Measurements from ENCODE around the gene ANKRD7. TPM values are rescaled to one million over a fixed set of nuclear protein-coding genes. Genes with fewer than 3 reads are reported as not detected.

ANKRD7 gene, protein sequence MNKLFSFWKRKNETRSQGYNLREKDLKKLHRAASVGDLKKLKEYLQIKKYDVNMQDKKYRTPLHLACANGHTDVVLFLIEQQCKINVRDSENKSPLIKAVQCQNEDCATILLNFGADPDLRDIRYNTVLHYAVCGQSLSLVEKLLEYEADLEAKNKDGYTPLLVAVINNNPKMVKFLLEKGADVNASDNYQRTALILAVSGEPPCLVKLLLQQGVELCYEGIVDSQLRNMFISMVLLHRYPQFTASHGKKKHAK
- under 1 TPM; 0.47 to 0.66 TPM for total RNA-seq

DNA sequence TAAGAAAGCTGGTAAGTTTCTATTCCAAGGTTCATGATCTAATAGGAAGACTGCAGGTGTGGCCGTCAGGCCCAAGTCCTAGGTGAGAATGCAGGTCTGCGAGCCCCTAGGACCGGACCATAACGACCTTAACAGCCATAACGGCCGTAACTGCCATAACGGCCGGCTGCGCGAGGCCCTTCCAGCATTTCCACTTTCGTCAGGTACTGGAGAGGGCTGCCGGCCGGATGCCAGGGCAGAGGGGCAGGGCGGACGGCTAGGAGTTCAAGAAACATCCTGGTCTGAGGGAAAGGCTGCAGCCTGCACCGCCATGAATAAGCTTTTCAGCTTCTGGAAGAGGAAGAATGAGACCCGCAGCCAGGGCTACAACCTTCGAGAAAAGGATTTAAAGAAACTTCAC lies at the start of gene ANKRD7:
TSS of gene ANKRD7 (plus strand) at position 184 of the 400 bp plus-strand sequence. CDS start at position 311, 127 bp downstream.
- H3K36me3 Mint-ChIP-seq (ENCODE audit: low read depth), result no peaks in the 10 kb centered on the region
- ATAC-seq (no peak), DNase-seq (no peak)
- no peaks in the 10 kb centered on the region for H3K4me1 Mint-ChIP-seq (ENCODE audit: low read depth)
- no peak within 1 kb of the TSS for H3K4me3 Mint-ChIP-seq
- H3K27me3 Mint-ChIP-seq (ENCODE audit: low read depth), result peaks cover 6% of the 10 kb centered on the region
- CTCF ChIA-PET, result no interaction called here
- H3K9me3 Mint-ChIP-seq (ENCODE audit: insufficient read depth), result no peaks in the 10 kb centered on the region
- POLR2A ChIA-PET, result no interaction called here
- H3K27ac Mint-ChIP-seq, result no peak within 1 kb of the TSS

DNA sequence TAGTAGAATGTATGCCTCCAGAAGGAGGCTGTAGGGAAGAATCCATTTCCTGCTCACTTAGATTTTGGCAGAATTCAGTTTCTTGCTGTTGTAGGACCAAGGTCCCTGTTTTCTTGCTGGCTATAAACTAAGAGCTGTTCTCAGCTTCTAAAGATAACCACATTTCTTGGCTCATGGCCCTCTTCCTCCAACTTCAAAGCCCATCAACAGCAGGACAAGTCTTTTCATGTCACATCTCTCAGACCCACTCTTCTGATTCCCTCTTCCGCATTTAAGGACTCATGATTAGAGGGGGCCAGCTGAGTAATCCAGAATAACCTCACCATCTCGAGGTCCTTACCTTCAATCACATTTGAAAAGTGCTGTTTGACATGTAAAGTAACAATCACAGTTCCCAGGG lies 48.8 kb upstream of the ANKRD7 start:
- ChIA-PET POLR2A (no interaction called here), CTCF (no interaction called here)
- H3K27me3 Mint-ChIP-seq (ENCODE audit: low read depth), result peaks cover 16% of the 10 kb centered on the region
- H3K4me1 Mint-ChIP-seq (ENCODE audit: low read depth), result no peaks in the 10 kb centered on the region
- DNase-seq, result no peak
- H3K36me3 Mint-ChIP-seq (ENCODE audit: low read depth), result no peaks in the 10 kb centered on the region
- no peaks in the 10 kb centered on the region for H3K9me3 Mint-ChIP-seq (ENCODE audit: insufficient read depth)
- H3K27ac Mint-ChIP-seq, result no peak overlapping the region
- H3K4me3 Mint-ChIP-seq, result no peak overlapping the region
- ATAC-seq, result no peak

DNA sequence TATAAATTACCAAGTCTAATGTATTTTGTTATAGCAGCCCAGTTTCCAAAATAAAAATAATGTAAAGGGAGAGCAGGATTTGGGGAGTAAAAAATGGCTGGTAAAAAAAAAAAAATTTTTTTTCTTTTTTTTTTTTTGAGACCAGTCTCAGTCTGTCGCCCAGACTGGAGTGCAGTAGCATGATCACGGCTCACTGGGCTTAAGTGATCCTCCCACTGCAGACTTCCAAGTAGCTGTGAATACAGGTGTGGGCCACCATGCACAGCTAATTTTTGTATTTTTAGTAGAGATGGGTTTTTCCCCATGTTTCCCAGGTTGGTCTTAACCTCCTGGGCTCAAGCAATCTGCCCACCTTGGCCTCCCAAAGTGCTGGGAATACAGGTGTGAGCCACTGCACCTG lies 45.3 kb upstream of the ANKRD7 start:
- no peak for ATAC-seq
- Mint-ChIP-seq H3K27me3 (ENCODE audit: low read depth) (peaks cover 9% of the 10 kb centered on the region), H3K4me1 (ENCODE audit: low read depth) (peaks cover 8% of the 10 kb centered on the region), H3K9me3 (ENCODE audit: insufficient read depth) (no peaks in the 10 kb centered on the region), H3K27ac (no peak overlapping the region), H3K36me3 (ENCODE audit: low read depth) (peaks cover 7% of the 10 kb centered on the region), H3K4me3 (no peak overlapping the region)
- no peak for DNase-seq
- ChIA-PET CTCF (no interaction called here), POLR2A (no interaction called here)

DNA sequence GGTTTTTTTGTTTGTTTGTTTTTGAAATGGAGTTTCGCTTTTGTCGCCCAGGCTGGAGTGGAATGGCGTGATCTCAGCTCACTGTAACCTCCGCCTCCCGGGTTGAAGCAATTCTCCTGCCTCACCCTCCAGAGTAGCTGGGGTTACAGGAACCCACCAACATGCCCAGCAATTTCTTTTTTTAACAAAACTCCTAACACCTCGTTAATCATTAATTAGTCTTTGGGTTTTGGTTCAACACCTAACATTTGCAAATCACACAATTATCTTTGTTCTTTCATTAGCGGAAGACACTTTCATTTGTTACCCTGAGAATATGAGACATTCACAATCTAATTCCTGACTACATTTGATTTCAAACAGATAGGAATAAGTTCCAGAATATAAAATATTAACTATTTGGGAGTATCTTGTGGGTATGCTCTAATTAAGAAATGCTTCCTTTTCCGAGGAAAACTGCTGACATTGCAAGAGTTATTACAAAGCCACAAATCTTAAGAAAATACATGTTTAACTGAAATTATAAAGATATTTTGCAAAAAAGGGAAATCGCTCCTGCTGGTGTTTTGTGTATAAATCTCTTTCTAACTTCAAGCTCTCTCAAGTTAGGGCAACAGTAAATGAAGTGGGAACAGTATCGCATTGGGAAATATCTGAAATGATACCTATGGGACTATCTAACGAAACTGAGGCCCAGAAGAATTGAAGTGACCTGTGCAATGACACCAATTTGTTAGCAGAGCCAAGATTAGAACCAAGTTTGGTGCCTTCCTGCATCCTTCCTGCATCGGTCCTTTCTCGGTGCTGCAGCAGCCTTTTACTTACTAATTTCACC lies 41.7 kb upstream of the ANKRD7 start:
- no peaks in the 10 kb centered on the region for H3K27me3 Mint-ChIP-seq (ENCODE audit: low read depth)
- peak overlapping the region; percentile 93 for H3K4me3 Mint-ChIP-seq
- DNase-seq (no peak), ATAC-seq (no peak)
- peaks cover 30% of the 10 kb centered on the region for H3K4me1 Mint-ChIP-seq (ENCODE audit: low read depth)
- no peaks in the 10 kb centered on the region for H3K9me3 Mint-ChIP-seq (ENCODE audit: insufficient read depth)
- ChIA-PET CTCF (no interaction called here), POLR2A (no interaction called here)
- H3K27ac Mint-ChIP-seq, result peak overlapping the region; percentile 98
- peaks cover 34% of the 10 kb centered on the region for H3K36me3 Mint-ChIP-seq (ENCODE audit: low read depth)

DNA sequence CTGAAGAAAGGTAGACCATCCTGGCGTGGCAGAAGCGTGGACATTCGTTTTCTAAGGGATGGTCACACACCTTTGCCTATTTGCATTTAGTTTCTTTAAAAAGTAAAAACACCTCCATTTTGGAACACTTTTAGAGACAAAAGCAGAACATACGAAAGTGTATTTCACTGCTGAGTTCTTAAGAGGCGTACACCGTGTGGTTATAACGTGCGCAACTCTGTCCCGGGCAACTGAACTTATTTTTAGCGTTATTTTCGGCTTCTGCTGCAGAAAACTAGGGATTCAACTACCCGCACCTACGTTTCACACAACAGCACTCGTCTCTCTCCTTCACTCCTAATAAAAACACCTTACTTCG lies 41.1 kb upstream of the ANKRD7 start:
- peak overlapping the region; percentile 98 for H3K27ac Mint-ChIP-seq
- H3K9me3 Mint-ChIP-seq (ENCODE audit: insufficient read depth), result no peaks in the 10 kb centered on the region
- CTCF ChIA-PET, result no interaction called here
- peak overlapping the region; percentile 93 for H3K4me3 Mint-ChIP-seq
- DNase-seq (no peak), ATAC-seq (peak; percentile 11)
- H3K36me3 Mint-ChIP-seq (ENCODE audit: low read depth), result peaks cover 40% of the 10 kb centered on the region
- peaks cover 32% of the 10 kb centered on the region for H3K4me1 Mint-ChIP-seq (ENCODE audit: low read depth)
- H3K27me3 Mint-ChIP-seq (ENCODE audit: low read depth), result no peaks in the 10 kb centered on the region
- POLR2A ChIA-PET, result no interaction called here

DNA sequence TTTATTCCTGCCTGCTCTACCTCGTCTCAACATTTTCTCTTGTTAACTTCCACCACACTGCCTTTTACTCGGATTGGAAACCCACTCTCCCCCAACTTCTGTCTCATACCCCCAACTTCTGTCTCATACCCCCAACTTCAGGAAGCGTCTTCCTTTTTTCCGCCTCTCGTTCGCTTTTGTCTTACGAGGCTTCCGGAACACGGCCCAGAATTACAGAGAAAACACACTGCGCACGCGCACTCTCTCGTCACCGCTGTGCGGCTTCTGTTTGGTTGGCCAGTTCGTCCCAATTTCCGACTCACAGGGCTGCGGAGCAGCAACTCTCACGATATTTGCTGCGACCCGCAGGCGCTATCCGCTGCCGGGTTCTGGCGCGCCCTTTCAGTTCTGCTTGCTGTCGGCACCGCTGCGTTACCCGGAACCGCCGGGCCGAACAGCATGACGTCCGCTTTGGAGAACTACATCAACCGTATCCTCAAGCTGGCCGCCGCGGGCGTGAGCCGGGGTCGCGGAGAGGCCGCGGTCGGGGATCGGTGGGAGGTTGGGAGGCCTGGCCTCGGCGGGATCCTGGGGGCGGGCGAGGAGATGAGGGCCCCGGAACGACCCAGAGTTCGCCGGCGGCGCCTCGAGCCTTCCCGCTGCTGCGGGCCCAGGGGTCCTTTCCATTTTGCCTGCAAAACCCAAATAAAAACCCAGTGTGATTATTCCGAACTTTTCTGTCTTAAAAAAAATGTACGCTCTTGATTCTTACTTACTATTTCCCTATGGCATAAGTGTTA lies 40.5 kb upstream of the ANKRD7 start, which contains the start of gene LSM8:
TSS of gene LSM8 (plus strand) at position 379 of the 779 bp plus-strand sequence. CDS start at position 439, 60 bp downstream.
- POLR2A ChIA-PET, result interaction anchor here (0.8 to 1.4 kb wide), 4 partner anchors 14 to 451 kb away, joined by 3 read pairs; no protein-coding TSS in a partner anchor
- Mint-ChIP-seq H3K27me3 (ENCODE audit: low read depth) (no peaks in the 10 kb centered on the region), H3K4me1 (ENCODE audit: low read depth) (peaks cover 32% of the 10 kb centered on the region), H3K36me3 (ENCODE audit: low read depth) (peaks cover 42% of the 10 kb centered on the region), H3K27ac (peak within 1 kb of the TSS; percentile 98), H3K4me3 (peak within 1 kb of the TSS; percentile 93), H3K9me3 (ENCODE audit: insufficient read depth) (no peaks in the 10 kb centered on the region)
- peak; percentile 98 for DNase-seq
- CTCF ChIA-PET, result interaction anchor here (2.5 kb wide), 1 partner anchor 11 kb away, joined by 7 read pairs; no protein-coding TSS in a partner anchor
- peak; percentile 99 for ATAC-seq

DNA sequence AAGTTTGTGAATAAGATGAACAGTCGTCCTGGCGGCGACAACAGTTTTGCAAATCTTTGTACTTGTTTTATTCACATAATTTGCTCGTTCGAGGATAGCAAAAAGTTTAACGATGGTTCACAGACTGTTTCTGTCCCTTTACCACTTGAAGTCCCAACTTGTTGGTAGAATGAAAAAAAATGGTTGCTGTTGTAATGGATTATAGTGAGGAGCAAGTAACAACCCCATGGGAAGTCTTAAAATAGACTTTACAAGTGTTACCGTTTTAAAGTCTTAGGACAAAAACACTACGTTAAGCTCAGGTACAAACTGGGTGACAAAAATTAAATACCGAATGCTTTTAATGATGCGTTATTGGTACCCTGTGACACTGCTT lies 40.0 kb upstream of the ANKRD7 start:
- H3K27me3 Mint-ChIP-seq (ENCODE audit: low read depth), result no peaks in the 10 kb centered on the region
- H3K9me3 Mint-ChIP-seq (ENCODE audit: insufficient read depth), result no peaks in the 10 kb centered on the region
- DNase-seq (no peak), ATAC-seq (no peak)
- ChIA-PET CTCF (interaction anchor here (1.8 to 2.5 kb wide), 2 partner anchors 11 to 13 kb away, joined by 6 to 7 read pairs; no protein-coding TSS in a partner anchor), POLR2A (interaction anchor here (0.8 to 1.4 kb wide), 4 partner anchors 14 to 452 kb away, joined by 3 read pairs; no protein-coding TSS in a partner anchor)
- H3K27ac Mint-ChIP-seq, result peak overlapping the region; percentile 98
- H3K36me3 Mint-ChIP-seq (ENCODE audit: low read depth), result peaks cover 44% of the 10 kb centered on the region
- H3K4me3 Mint-ChIP-seq, result peak overlapping the region; percentile 93
- H3K4me1 Mint-ChIP-seq (ENCODE audit: low read depth), result peaks cover 32% of the 10 kb centered on the region

DNA sequence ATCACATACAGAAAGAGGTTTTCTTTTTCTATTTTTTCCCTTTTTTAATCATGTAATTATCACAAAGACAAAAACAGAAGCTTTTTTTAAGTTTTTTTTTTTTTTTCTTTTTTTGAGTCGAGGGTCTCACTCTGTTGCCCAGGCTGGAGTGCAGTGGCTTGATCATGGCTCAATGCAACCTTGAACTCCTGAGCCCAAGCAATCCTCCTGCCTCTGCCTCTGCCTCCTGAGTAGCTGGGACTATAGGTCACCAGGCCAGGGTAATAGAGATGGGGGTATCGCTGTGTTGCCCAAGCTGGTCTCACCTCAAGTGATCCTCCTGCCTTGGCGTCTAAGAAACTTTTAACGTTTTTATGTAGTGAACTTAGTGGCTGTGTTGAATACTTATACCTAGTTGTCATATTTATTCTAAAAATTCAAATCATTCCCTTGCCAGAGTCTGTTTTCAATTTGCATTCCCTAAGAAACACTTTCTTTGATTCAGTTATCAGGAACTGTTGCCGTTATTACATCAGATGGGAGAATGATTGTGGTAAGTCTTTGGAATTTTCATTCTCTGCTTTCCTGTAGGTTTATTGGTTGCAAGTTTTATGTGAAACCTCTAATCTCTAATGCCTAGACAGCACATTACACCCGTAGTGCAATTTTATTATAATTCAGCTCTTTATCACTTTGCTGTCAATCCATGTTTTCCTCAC lies 39.2 kb upstream of the ANKRD7 start:
- DNase-seq (no peak), ATAC-seq (no peak)
- ChIA-PET CTCF (interaction anchor here (1.8 to 2.5 kb wide), 2 partner anchors 10 to 12 kb away, joined by 6 to 7 read pairs; no protein-coding TSS in a partner anchor), POLR2A (interaction anchor here (1.1 to 1.4 kb wide), 3 partner anchors 13 to 30 kb away, joined by 3 read pairs; no protein-coding TSS in a partner anchor)
- Mint-ChIP-seq H3K4me3 (peak overlapping the region; percentile 93), H3K36me3 (ENCODE audit: low read depth) (peaks cover 48% of the 10 kb centered on the region), H3K27me3 (ENCODE audit: low read depth) (no peaks in the 10 kb centered on the region), H3K4me1 (ENCODE audit: low read depth) (peaks cover 34% of the 10 kb centered on the region), H3K9me3 (ENCODE audit: insufficient read depth) (no peaks in the 10 kb centered on the region), H3K27ac (peak overlapping the region; percentile 60)

DNA sequence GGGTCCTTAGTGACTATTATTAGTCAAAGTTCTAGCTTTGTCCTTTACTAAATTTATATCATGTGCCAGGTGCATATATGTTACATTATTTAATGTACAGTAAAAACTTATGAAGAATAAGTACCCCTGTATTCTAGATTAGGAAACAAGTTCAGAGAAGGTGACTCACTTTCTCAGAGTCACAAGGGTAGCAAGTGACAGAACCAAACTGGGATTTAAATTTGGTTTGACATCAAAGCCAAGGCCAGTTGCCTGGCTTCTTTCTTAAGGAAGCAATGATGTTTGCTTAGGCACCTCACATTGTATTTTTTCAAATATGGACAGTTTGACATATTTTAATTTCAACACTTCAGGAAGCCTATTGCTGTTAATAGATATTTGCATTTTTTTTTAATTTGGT lies 38.0 kb upstream of the ANKRD7 start:
- H3K36me3 Mint-ChIP-seq (ENCODE audit: low read depth), result peaks cover 52% of the 10 kb centered on the region
- DNase-seq (no peak), ATAC-seq (no peak)
- no peak overlapping the region for H3K27ac Mint-ChIP-seq
- no peaks in the 10 kb centered on the region for H3K9me3 Mint-ChIP-seq (ENCODE audit: insufficient read depth)
- H3K27me3 Mint-ChIP-seq (ENCODE audit: low read depth), result no peaks in the 10 kb centered on the region
- ChIA-PET CTCF (interaction anchor here (1.8 to 2.5 kb wide), 2 partner anchors 9 to 11 kb away, joined by 6 to 7 read pairs; no protein-coding TSS in a partner anchor), POLR2A (no interaction called here)
- peaks cover 34% of the 10 kb centered on the region for H3K4me1 Mint-ChIP-seq (ENCODE audit: low read depth)
- H3K4me3 Mint-ChIP-seq, result peak overlapping the region; percentile 93

DNA sequence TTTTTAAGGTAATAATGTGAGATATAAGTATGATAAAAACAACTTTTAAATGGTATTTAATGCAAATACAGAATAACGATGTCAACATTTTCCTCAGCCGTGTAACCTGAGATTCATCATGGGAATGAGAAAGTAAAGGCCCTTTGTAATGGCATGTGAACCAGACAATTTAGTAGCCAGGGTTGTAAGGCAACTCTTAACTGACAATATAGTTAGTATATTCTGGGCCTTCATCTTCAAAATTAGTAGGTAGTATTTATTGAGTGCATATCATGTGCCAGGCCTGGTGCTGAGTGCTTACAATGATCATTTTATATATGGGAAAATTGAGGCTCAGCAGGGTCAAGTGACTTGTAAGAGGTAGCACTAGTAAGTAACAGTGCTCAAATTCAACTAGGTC lies 29.9 kb upstream of the ANKRD7 start:
- H3K4me3 Mint-ChIP-seq, result no peak overlapping the region
- no peak for ATAC-seq
- no peak for DNase-seq
- H3K9me3 Mint-ChIP-seq (ENCODE audit: insufficient read depth), result no peaks in the 10 kb centered on the region
- no peaks in the 10 kb centered on the region for H3K27me3 Mint-ChIP-seq (ENCODE audit: low read depth)
- no peak overlapping the region for H3K27ac Mint-ChIP-seq
- POLR2A ChIA-PET, result no interaction called here
- CTCF ChIA-PET, result interaction anchor here (0.7 to 2.6 kb wide), 6 partner anchors 9 to 463 kb away, joined by 3 to 12 read pairs (median 6); no protein-coding TSS in a partner anchor
- H3K36me3 Mint-ChIP-seq (ENCODE audit: low read depth), result peaks cover 19% of the 10 kb centered on the region
- H3K4me1 Mint-ChIP-seq (ENCODE audit: low read depth), result peaks cover 2% of the 10 kb centered on the region

DNA sequence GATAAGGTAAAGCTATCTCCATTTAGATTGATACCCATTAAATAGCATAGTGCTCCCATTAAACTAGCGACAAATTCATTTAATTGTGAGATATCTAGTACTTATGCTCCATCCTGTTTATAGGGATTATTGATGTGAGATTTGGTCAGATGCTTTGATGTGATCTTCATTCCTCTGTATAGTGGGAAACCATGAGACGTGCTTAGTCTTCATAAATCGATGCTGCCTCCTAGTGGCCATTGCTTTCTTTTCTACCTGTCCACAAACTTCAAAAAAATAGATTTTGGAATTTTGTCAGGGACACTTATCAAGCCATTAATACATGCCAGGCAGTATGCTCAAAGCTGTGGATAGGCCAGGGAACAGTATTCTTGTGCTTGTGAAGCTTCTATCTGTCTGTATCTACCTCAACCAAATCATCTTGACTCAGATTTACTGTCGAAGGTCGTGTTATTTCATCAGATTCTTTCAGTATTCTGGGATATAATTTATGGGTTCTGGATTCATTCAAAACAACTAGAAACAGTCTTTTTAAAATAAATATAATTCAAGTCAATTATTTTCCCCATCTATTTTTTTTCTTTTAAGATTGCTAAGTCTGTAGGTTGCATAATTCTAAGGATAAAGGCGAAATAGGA lies 28.5 kb upstream of the ANKRD7 start:
- no peaks in the 10 kb centered on the region for H3K27me3 Mint-ChIP-seq (ENCODE audit: low read depth)
- ChIA-PET POLR2A (no interaction called here), CTCF (interaction anchor here (1.2 to 2.6 kb wide), 8 partner anchors 10 to 464 kb away, joined by 3 to 12 read pairs (median 6); no protein-coding TSS in a partner anchor)
- H3K4me3 Mint-ChIP-seq, result no peak overlapping the region
- H3K9me3 Mint-ChIP-seq (ENCODE audit: insufficient read depth), result no peaks in the 10 kb centered on the region
- no peak overlapping the region for H3K27ac Mint-ChIP-seq
- ATAC-seq (peak; percentile 80), DNase-seq (peak; percentile 72)
- peaks cover 15% of the 10 kb centered on the region for H3K36me3 Mint-ChIP-seq (ENCODE audit: low read depth)
- H3K4me1 Mint-ChIP-seq (ENCODE audit: low read depth), result no peaks in the 10 kb centered on the region

Data from activated CD8-positive, alpha-beta T cell treated with anti-CD3 and anti-CD28 coated beads, Interleukin-2, amount 10 ng/mL, durations not matched to agents 7 days and 5 days (primary cell).